Right lobe of liver (tissue), 6 donors: Measurements from ENCODE around the gene NR2E3. TPM values are rescaled to one million over a fixed set of nuclear protein-coding genes. Genes with fewer than 3 reads are reported as not detected.

Experiments used
- ATAC-seq, 4 donors: fragments of 200-7000 bp; cut with Tn5 transposase; one replicate each; pipeline ENCODE4 v1.9.1; 2020; ENCODE audit warnings: mild to moderate bottlenecking in 4 of 4, moderate library complexity in 4 of 4
- DNase-seq, 3 donors: peaks; one replicate each; pipeline ENCODE4 v3.0.0-alpha.2; 2020
- H3K27ac ChIP-seq, 3 donors: fragments of 200-600 bp; one replicate each; pipeline ENCODE4 v1.8.0; 2022
- H3K27me3 ChIP-seq, 2 donors: fragments of 200-600 bp; one replicate each; pipeline ENCODE4 v1.8.0; 2022
- H3K36me3 ChIP-seq, 4 donors: fragments of 200-600 bp; sonication (generic) in 1 of 4; one replicate each; pipeline versions ENCODE4 v1.5.1 to v1.8.0; 2017 to 2022; ENCODE audit warnings: control low read depth in 1 of 4
- H3K4me1 ChIP-seq, 4 donors: fragments of 200-600 bp; sonication (generic) in 1 of 4; one replicate each; pipeline versions ENCODE4 v1.5.1 to v1.8.0; 2017 to 2022; ENCODE audit warnings: control low read depth in 1 of 4
- H3K4me3 ChIP-seq, 3 donors: fragments of 200-600 bp; one replicate each; pipeline ENCODE4 v1.8.0; 2022
- H3K9me3 ChIP-seq, 4 donors: fragments of 200-600 bp; sonication (generic) in 1 of 4; one replicate each; pipeline versions ENCODE4 v1.5.1 to v1.8.0; 2017 to 2022; ENCODE audit warnings: control low read depth in 1 of 4
- CTCF ChIP-seq, 4 donors: fragments of 200-600 bp in 3 of 4; fragments of 450-650 bp in 1 of 4; IDR thresholded peaks; one replicate each; pipeline versions ENCODE4 v1.5.1 to v1.8.0; 2016 to 2022; ENCODE audit warnings: antibody characterized with exemption in 4 of 4, mild to moderate bottlenecking in 2 of 4
- POLR2A ChIP-seq: fragments of 450-650 bp; IDR thresholded peaks from one replicate; pipeline ENCODE4 v1.6.1; 2017; ENCODE audit warnings: antibody characterized with exemption, mild to moderate bottlenecking
- WGBS: methylation state at CpG from one replicate; pipeline ENCODE4 v1.1.6; 2018; ENCODE audit warnings: low coverage, low lambda C conversion rate; ENCODE audit not compliant: insufficient coverage; ENCODE audit errors: missing lambda C conversion rate; 5-methylcytosine and 5-hydroxymethylcytosine counted together
- intact Hi-C, 2 donors: fragments of 100-400 bp; cut with DNase I; formaldehyde crosslinking; loops; one replicate each; pipeline versions ENCODE4 v1.11.2 to v1.14.1; 2022
- total RNA-seq, 6 experiments: library from RNA; depleted of rRNA in 2 of 6; stranded (reverse); fragments of >200 nt in 2 of 6; fragmentation: NEBNext Ultra II Directional in 3 of 6; extraction: Animal tissue kit (Norgen Biotek cat#: 25700) in 3 of 6; gene quantifications; one replicate each; pipeline versions ENCODE4 v1.1.0 to v1.2.4, GENCODE V29; 2016 to 2023
- donor health status: DM: no; HTN: yes; CAD: no.
- donor health status: DM: no; HTN: no; CAD: no.
- donor health status: DM: no; HTN: no; CAD: no.
- donor health status: DM: no; HTN: yes; CAD: no.
- donor health status: DM: no; HTN: yes; CAD: no.

The NR2E3 gene
- total RNA-seq, 6 experiments from 2014 or later = 0.11 to 0.51 TPM; not detected in 4

GRCh38 chr15:71792521-71792920 is 17.8 kb upstream of the NR2E3 start:
- no peaks in the 10 kb centered on the region for H3K4me1 ChIP-seq
- TF ChIP-seq CTCF (IDR thresholded peaks at IDR 0.05) = no peak
- no peak for TF ChIP-seq POLR2A
- H3K27me3 ChIP-seq = no peaks in the 10 kb centered on the region
- ATAC-seq (no peak), DNase-seq (no peak)
- no peaks in the 10 kb centered on the region for H3K36me3 ChIP-seq
- no peaks in the 10 kb centered on the region for H3K9me3 ChIP-seq
- intact Hi-C loops = no loop called here
- WGBS = 71% methylated on average over 2 of the region's 2 CpGs
- H3K4me3 ChIP-seq = no peak overlapping the region
- no peak overlapping the region for H3K27ac ChIP-seq

GRCh38 chr15:71798641-71799040 is 11.7 kb upstream of the NR2E3 start:
- intact Hi-C loops = no loop called here
- Histone ChIP-seq H3K36me3 (no peaks in the 10 kb centered on the region), H3K27ac (no peak overlapping the region), H3K4me1 (no peaks in the 10 kb centered on the region), H3K27me3 (no peaks in the 10 kb centered on the region), H3K4me3 (no peak overlapping the region), H3K9me3 (no peaks in the 10 kb centered on the region)
- ATAC-seq (no peak), DNase-seq (peak in 1 of 3 donors; percentile 20)
- 55% methylated on average over 3 of the region's 6 CpGs for WGBS
- no peak for TF ChIP-seq POLR2A
- TF ChIP-seq CTCF (IDR thresholded peaks at IDR 0.05) = no peak

- WGBS = 90% methylated on average over 3 of the region's 3 CpGs
- H3K36me3 ChIP-seq = no peaks in the 10 kb centered on the region
- DNase-seq (no peak), ATAC-seq (no peak)
- intact Hi-C loops = loop anchor here in 1 of 2 donors (10.0 kb wide), 1 partner anchor 55 kb away; no protein-coding TSS in a partner anchor
- H3K27me3 ChIP-seq = no peaks in the 10 kb centered on the region
- no peak overlapping the region for H3K4me3 ChIP-seq
- H3K4me1 ChIP-seq = no peaks in the 10 kb centered on the region
- TF ChIP-seq CTCF (IDR thresholded peaks at IDR 0.05) (no peak), POLR2A (no peak)
- H3K27ac ChIP-seq = no peak overlapping the region
- H3K9me3 ChIP-seq = no peaks in the 10 kb centered on the region
These were observed 10.2 kb upstream of the NR2E3 start for GRCh38 chr15:71800190-71800589.

- Histone ChIP-seq H3K4me3 (no peak overlapping the region), H3K9me3 (no peaks in the 10 kb centered on the region), H3K27me3 (no peaks in the 10 kb centered on the region), H3K4me1 (no peaks in the 10 kb centered on the region), H3K27ac (no peak overlapping the region), H3K36me3 (no peaks in the 10 kb centered on the region)
- intact Hi-C loops = loop anchor here in 1 of 2 donors (10.0 kb wide), 1 partner anchor 56 kb away; no protein-coding TSS in a partner anchor
- 60% methylated on average over 16 of the region's 17 CpGs for WGBS
- TF ChIP-seq CTCF (IDR thresholded peaks at IDR 0.05) (peak; percentile 75 to 96 (median 80)), POLR2A (no peak)
- peak; percentile 88 to 93 (median 91) for ATAC-seq
- peak in 1 of 3 donors; percentile 21 for DNase-seq
These were observed 9.3 kb upstream of the NR2E3 start for GRCh38 chr15:71800835-71801745.
